ENCODE measurements around the gene FNDC5. TPM values are rescaled to one million over a fixed set of nuclear protein-coding genes. Genes with fewer than 3 reads are reported as not detected.

The FNDC5 gene
- 0.25 to 0.98 TPM (median 0.42 TPM) in 5 replicates for total RNA-seq (2022; extraction: Qiagen RNA extraction)

DNA sequence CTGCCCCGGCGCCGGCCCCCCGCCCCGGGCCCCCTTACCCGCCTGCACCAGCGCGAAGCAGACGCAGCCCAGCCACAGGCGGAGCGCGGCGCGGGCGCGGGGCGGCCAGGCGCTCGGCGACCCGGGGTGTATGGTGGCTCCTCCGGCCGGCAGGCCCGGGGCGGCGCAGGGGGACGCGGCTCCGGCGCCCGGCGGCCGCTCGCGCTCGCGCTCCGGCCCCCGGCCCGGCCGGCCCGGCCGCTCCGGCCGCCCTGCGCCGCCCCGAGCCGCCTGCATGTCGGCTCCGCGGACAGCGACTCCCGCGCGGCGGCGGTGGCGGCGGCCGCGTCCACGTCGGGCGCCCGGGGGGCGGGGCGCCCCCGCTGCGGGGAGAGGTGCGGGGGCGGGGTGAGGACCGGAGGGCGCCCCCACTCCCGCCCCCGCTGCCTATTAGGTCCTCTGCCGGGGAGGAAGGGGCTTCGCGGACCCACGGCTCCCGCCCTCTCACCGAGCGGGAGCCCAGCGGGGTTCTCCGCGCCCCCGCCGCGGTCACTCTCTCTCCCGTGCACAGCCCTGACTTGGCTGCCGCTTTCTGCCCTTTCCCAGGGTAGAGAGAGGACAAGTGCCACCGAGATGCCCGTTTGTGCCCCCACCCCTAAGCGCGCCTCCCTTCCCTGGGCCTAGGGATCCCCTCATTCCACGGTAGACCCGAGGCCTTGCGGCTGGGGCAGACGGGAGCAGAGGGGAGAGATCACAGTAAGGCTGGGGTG lies at the start of gene FNDC5:
Gene FNDC5, minus strand, starts transcription at position 298 of the 749 bp plus-strand sequence.

DNA sequence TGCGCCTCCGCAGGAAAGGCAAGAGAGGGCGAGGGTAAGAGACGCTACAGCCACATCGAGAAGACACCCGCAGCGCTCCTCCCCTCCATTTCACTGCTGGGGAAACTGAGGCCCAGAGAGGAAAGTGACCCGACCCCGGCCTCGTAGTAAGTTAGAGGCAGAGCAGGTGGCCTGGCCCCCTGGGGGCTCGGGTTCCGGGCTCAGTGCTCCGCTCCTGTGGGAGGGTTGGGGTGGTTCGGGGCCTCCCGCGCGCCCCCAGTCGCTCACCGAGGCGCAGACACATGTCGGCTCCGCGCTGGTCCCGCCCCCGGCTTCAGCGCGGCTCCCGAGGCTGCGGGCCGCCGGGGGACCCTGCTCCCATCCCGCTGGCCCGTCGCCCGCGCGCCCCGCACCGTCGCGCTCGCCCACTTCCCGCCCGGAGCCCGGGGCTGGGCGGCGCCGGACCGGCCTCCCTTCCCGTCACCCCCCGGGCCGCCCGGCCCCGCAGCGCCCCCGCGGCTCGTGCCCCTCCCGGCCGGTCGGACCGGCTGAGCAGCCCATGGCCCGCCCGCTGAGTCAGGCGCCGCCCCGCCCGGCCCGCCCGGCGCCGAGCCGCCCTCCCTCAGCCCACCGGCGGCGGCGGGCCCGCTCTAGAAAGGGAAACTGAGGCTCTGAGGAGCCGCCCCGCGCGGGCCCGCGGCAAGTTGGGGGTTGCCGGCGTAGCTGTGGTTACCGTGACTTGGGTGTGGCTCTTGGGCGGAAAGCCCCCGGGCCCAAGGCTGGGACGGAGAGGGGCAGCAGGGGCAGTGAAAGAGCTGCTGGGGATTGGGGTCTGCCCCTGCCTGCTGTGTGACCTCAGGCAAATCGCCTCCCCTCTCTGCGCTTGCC lies 30.5 kb upstream of the FNDC5 start, which contains the start of gene TMEM54:
Gene TMEM54, minus strand, starts transcription at position 434 of the 867 bp plus-strand sequence. Its CDS starts 151 bp downstream, at position 283.

DNA sequence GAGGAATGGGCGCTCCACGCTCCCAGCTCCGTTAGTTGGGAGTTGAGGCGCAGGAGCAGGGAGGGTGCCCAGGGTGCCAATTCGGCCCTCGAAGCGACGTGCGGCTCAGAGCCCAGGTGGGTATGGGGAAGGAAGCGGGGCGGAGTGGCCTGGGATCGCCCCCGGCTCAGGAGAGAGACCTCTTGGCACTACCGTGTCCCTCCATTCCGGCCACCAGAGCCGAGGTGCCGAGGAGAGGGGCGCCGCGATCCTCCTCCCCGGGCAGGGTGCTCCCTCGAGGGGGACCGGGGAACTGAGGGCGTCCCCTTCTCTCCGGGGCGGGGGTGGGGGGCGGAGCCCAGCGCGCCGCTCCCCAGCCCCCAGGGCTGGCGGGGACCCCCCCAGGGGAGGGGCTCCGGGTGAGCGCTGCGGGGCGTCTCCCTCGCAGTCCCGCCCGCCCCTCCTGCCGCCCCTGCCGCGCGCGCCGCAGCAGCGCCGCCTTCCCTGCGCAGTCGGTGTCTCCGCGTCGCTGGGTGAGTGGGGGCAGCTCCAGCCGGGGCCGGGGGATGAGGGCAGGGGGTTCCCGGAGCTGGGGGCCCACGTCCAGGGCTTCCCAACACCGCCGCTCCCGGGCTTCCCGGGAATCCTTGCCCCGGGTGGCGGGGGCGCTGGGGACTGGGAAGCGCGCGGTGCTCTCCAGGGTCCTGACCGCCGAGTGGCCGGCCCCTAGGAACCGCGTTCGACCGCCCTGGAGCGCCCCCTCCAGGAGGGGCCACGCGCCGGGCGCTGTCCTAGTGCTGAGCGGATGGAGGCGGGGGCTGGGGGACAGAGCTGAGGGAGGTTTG lies 15.5 kb upstream of the FNDC5 start, which contains the start of gene HPCA:
Gene HPCA, plus strand, starts transcription at position 488 of the 824 bp plus-strand sequence. CDS start 2,408 bp downstream, outside the sequence.

DNA sequence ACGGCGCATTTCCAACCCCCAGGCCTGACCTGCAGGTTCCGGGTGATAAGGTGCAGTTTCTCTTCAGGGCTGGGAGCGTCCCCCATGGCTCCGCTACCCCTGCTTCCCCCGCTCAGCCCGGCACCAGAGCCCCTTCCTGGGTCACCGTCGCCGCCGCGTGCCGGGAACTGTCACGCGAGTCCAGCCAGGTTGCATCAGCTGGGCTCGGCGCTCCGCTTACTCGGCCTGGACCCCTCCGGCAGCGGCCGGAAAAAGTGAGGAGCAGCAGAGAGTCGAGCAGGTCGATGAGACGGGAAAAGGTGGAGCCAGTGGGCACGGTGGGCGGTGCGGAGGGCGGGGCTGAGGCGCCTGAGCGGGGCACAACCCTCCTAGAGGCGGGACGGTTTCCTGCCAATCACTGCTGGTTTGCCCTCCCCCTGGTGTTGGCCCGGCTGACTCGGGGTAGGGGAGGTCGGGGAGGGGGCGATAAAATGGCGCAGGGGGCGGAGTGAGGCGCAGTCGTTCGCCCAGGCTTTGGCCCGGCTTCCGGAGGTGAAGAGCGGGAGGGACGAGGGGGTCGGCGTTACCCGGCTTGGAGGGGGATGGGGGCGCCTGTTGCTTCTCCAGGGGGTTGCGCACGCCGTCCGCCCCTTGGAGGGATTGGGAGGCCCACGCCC lies 53.4 kb downstream of the FNDC5 start, which contains the start of the genes S100PBP and YARS1:
Gene S100PBP, plus strand, starts transcription at position 495 of the 656 bp plus-strand sequence. CDS start 8,447 bp downstream, outside the sequence.
Gene YARS1, minus strand, starts transcription at position 200 of the 656 bp plus-strand sequence. Its CDS starts 114 bp downstream, at position 86.

Other genes starting within 250 kb of the FNDC5 start
- gene ZBTB8OS, start 220.4 kb downstream of the FNDC5 start, total RNA-seq (2022; extraction: Qiagen RNA extraction), result 36.7 to 43.6 TPM (median 40.6 TPM) in 5 replicates
- gene RBBP4, start 219.7 kb downstream of the FNDC5 start, total RNA-seq (2022; extraction: Qiagen RNA extraction), result 66.3 to 96.0 TPM (median 74.1 TPM) in 5 replicates
- 11.0 to 19.8 TPM (median 14.0 TPM) in 5 replicates for gene SYNC, start 168.1 kb downstream of the FNDC5 start, total RNA-seq (2022; extraction: Qiagen RNA extraction)
- gene YARS1, start 53.6 kb downstream of the FNDC5 start, total RNA-seq (2022; extraction: Qiagen RNA extraction), result 56.6 to 104 TPM (median 64.4 TPM) in 5 replicates
- gene S100PBP, start 53.3 kb downstream of the FNDC5 start, total RNA-seq (2022; extraction: Qiagen RNA extraction), result 13.2 to 16.3 TPM (median 14.6 TPM) in 5 replicates
- gene HPCA, start 15.6 kb upstream of the FNDC5 start, total RNA-seq (2022; extraction: Qiagen RNA extraction), result 0.29 to 0.55 TPM (median 0.37 TPM) in 5 replicates
- gene TMEM54, start 30.5 kb upstream of the FNDC5 start, total RNA-seq (2022; extraction: Qiagen RNA extraction), result 26.2 to 45.3 TPM (median 41.0 TPM) in 5 replicates
- 16.7 to 19.3 TPM (median 18.5 TPM) in 5 replicates for gene RNF19B, start 93.9 kb upstream of the FNDC5 start, total RNA-seq (2022; extraction: Qiagen RNA extraction)
- 135 to 167 TPM (median 146 TPM) in 5 replicates for gene AK2, start 166.0 kb upstream of the FNDC5 start, total RNA-seq (2022; extraction: Qiagen RNA extraction)
- gene AZIN2, start 210.2 kb upstream of the FNDC5 start, total RNA-seq (2022; extraction: Qiagen RNA extraction), result 0.66 to 1.2 TPM (median 0.93 TPM) in 5 replicates

Data from A549 treated with Hydrocortisone at 1 μM for 4 hours (cell line).